Hepatocyte (in vitro differentiated cells): ENCODE data around the gene RAI1. TPM values are rescaled to one million over a fixed set of nuclear protein-coding genes. Genes with fewer than 3 reads are reported as not detected.

Experiments
- DNase-seq: peaks from one replicate; pipeline ENCODE4 v3.0.0-alpha.2; 2016; ENCODE audit warnings: low spot score
- H2AFZ ChIP-seq: fragments of 200-600 bp; sonication (generic); 2 replicates; pipeline ENCODE4 v1.6.0; 2016; ENCODE audit warnings: antibody characterized with exemption, mild to moderate bottlenecking
- H3K27ac ChIP-seq: fragments of 200-600 bp; sonication (generic); 2 replicates; pipeline ENCODE4 v1.5.1; 2016; ENCODE audit warnings: mild to moderate bottlenecking
- H3K27me3 ChIP-seq: fragments of 200-600 bp; sonication (generic); 2 replicates; pipeline ENCODE4 v1.6.1; 2016
- H3K36me3 ChIP-seq: fragments of 200-600 bp; sonication (generic); replicated peaks from 2 replicates; pipeline ENCODE4 v1.5.1; 2016; ENCODE audit warnings: low read depth; ENCODE audit not compliant: insufficient read depth
- H3K4me1 ChIP-seq: fragments of 200-600 bp; sonication (generic); 2 replicates; pipeline ENCODE4 v1.5.1; 2016; ENCODE audit warnings: mild to moderate bottlenecking, moderate library complexity; ENCODE audit not compliant: insufficient read depth
- H3K4me2 ChIP-seq: fragments of 200-600 bp; sonication (generic); 2 replicates; pipeline ENCODE4 v1.6.0; 2016
- H3K4me3 ChIP-seq: fragments of 200-600 bp; sonication (generic); 2 replicates; pipeline ENCODE4 v1.5.1; 2016; ENCODE audit warnings: mild to moderate bottlenecking
- H3K79me2 ChIP-seq: fragments of 200-600 bp; sonication (generic); 2 replicates; pipeline ENCODE4 v1.6.0; 2017; ENCODE audit warnings: mild to moderate bottlenecking
- H3K9me2 ChIP-seq: fragments of 200-600 bp; sonication (generic); replicated peaks from 2 replicates; pipeline ENCODE4 v1.6.0; 2017; ENCODE audit warnings: mild to moderate bottlenecking; ENCODE audit not compliant: insufficient read depth
- H3K9me3 ChIP-seq: fragments of 200-600 bp; sonication (generic); 2 replicates; pipeline ENCODE4 v1.5.1; 2016; ENCODE audit warnings: low read depth, mild to moderate bottlenecking
- H4K20me1 ChIP-seq: fragments of 200-600 bp; sonication (generic); 2 replicates; pipeline ENCODE4 v1.6.0; 2016; ENCODE audit warnings: mild to moderate bottlenecking; ENCODE audit not compliant: insufficient read depth, poor library complexity, severe bottlenecking
- CTCF ChIP-seq: fragments of 200-600 bp; sonication (generic); IDR thresholded peaks from 2 replicates; pipeline ENCODE4 v1.5.1; 2016; ENCODE audit warnings: antibody characterized with exemption, mild to moderate bottlenecking; ENCODE audit not compliant: poor library complexity
- EZH2 ChIP-seq: fragments of 200-600 bp; sonication (generic); IDR thresholded peaks from 2 replicates; pipeline ENCODE4 v1.6.1; 2016; ENCODE audit warnings: antibody characterized with exemption, mild to moderate bottlenecking, borderline replicate concordance
- EZH2phosphoT487 ChIP-seq: fragments of 200-600 bp; sonication (generic); IDR thresholded peaks from one replicate; pipeline ENCODE4 v1.6.1; 2018; ENCODE audit warnings: antibody characterized with exemption, mild to moderate bottlenecking, low read depth, moderate library complexity; ENCODE audit not compliant: unreplicated experiment, severe bottlenecking
- WGBS: methylation state at CpG from one replicate; pipeline ENCODE4 v1.1.6; 2016; ENCODE audit warnings: low lambda C conversion rate; ENCODE audit errors: missing lambda C conversion rate; 5-methylcytosine and 5-hydroxymethylcytosine counted together
- polyA plus RNA-seq: library from polyadenylated mRNA; unstranded; fragments of >200 nt; fragmentation: Nextera tagmentation; extraction: Ambion mirVana; gene quantifications from 2 replicates; pipeline ENCODE4 v1.2.1, GENCODE V29; 2016
- total RNA-seq: library from RNA; depleted of rRNA; stranded (reverse); fragments of >200 nt; gene quantifications from 2 replicates; pipeline ENCODE4 v1.2.3, GENCODE V29; 2014

Gene RAI1
- total and polyA plus RNA-seq, 2 experiments from 2014 or later = 20.2 to 23.8 TPM

DNA sequence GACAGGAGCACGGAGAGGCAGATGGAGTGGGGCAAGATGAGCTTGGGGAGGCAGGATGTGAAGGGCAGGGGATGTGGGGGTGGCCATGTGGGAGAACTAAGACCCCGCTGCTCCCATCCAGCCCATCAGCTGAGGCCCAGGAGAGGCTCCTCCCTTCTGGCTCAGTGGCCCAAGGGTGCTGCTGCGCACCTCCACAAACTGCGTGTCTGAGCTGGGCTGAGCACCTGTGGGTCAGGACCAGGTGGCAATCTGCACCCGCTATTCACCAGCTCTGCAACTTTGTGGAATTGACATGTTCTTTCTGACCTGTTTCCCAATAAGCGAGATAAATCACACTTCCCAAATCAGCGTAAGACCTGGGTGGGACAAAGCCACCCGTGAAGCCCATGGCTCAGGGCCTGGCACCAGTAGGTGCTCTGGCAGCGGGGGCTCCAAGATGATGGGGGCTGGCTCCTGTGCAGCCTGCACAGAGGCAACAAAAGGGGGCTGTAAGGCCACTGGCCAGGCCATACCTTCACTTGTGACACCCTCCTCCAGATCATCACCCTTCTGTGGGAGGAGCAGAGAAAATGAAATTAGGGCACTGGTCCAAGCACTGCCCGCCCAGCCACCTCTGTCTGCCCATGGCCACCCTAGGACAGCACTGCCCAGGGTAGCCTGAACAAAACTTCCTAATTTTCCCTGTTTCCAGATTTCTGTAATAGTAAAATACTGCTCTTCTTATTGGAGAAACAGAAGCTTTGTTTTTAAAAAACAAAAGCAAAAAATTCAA, 167.2 kb downstream of the RAI1 start:
- Histone ChIP-seq H3K79me2 (no peaks in the 10 kb centered on the region), H4K20me1 (no peaks in the 10 kb centered on the region), H3K36me3 (no peaks in the 10 kb centered on the region), H3K27ac (no peak overlapping the region), H3K4me3 (no peak overlapping the region), H3K9me2 (no peaks in the 10 kb centered on the region), H3K4me2 (no peak overlapping the region), H3K4me1 (peaks cover 23% of the 10 kb centered on the region), H2AFZ (no peak overlapping the region), H3K9me3 (no peaks in the 10 kb centered on the region), H3K27me3 (no peaks in the 10 kb centered on the region)
- 98% methylated on average over 10 of the region's 10 CpGs for WGBS
- no peak for TF ChIP-seq EZH2
- TF ChIP-seq CTCF = no peak
- DNase-seq = no peak

- H3K27ac ChIP-seq = peak overlapping the region; percentile 20
- H2AFZ ChIP-seq = no peak overlapping the region
- no peaks in the 10 kb centered on the region for H4K20me1 ChIP-seq
- H3K79me2 ChIP-seq = no peaks in the 10 kb centered on the region
- H3K4me2 ChIP-seq = no peak overlapping the region
- 79% methylated on average over 5 of the region's 5 CpGs for WGBS
- H3K9me2 ChIP-seq = no peaks in the 10 kb centered on the region
- H3K36me3 ChIP-seq = no peaks in the 10 kb centered on the region
- no peak overlapping the region for H3K4me3 ChIP-seq
- no peak for TF ChIP-seq EZH2
- no peak for TF ChIP-seq CTCF
- TF ChIP-seq EZH2phosphoT487 = no peak
- peaks cover 29% of the 10 kb centered on the region for H3K4me1 ChIP-seq
- DNase-seq = no peak
- H3K27me3 ChIP-seq = no peaks in the 10 kb centered on the region
- no peaks in the 10 kb centered on the region for H3K9me3 ChIP-seq
Measured at GRCh38 chr17:17849147-17849820, 168.0 kb downstream of the RAI1 start.

DNA sequence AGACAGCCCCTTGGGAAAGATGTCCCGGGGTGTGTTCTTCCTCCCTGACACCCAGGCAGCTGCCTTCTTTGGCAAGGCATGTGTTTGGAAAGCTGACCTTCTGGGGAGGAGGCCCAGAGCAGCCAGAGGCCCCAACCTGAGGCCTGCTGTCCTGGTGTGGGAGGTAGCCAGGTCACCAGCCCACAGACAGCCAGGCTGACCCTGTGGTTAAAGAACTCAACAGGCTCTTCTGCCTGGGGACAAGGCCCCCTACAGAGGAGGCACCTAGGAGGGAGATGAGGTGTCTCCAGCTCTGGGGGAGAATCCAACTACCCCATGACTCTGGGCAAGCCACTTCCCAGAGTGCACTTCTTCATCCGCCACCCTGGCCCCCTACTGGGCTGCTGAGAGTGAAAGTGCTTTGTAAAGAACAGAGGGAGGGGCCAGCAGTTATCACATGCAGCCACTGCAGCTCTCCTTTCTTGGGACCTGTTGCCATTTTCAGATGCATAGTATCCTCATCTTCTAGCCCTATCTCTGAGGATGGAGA, 168.7 kb downstream of the RAI1 start:
- no peak overlapping the region for H2AFZ ChIP-seq

More for the DNA sequence above, 168.7 kb downstream of the RAI1 start:
- Histone ChIP-seq H4K20me1 (no peaks in the 10 kb centered on the region), H3K4me1 (peaks cover 35% of the 10 kb centered on the region), H3K36me3 (no peaks in the 10 kb centered on the region), H3K4me3 (no peak overlapping the region), H3K27me3 (no peaks in the 10 kb centered on the region), H3K79me2 (no peaks in the 10 kb centered on the region), H3K9me3 (no peaks in the 10 kb centered on the region), H3K27ac (peak overlapping the region; percentile 20), H3K9me2 (no peaks in the 10 kb centered on the region), H3K4me2 (no peak overlapping the region)
- TF ChIP-seq CTCF (no peak), EZH2 (no peak), EZH2phosphoT487 (no peak)
- WGBS = 92% methylated on average over 2 of the region's 2 CpGs
- DNase-seq = peak; percentile 48
